Immature natural killer cell (primary cell): ENCODE measurements around the gene IL17B. TPM values are rescaled to one million over a fixed set of nuclear protein-coding genes. Genes with fewer than 3 reads are reported as not detected.
"Not testable (repeated sequence)": the region's sequence is repeated elsewhere in the genome, so short reads cannot be mapped to it uniquely, and the experiment has no call there.

Experiments
- DNase-seq, 3 donors: peaks; one replicate each; pipeline ENCODE4 v3.0.0; 2022; ENCODE audit warnings: mixed read lengths in 1 of 3
- H3K27ac Mint-ChIP-seq, 6 donors: one replicate each; pipeline ENCODE4 v1.8.0; 2020; ENCODE audit warnings: mixed read lengths in 6 of 6, mild to moderate bottlenecking in 5 of 6, inconsistent platforms in 4 of 6, moderate library complexity in 3 of 6
- H3K27me3 Mint-ChIP-seq, 3 donors: one replicate each; pipeline ENCODE4 v1.8.0; 2020 to 2021; ENCODE audit warnings: low read depth in 3 of 3, mild to moderate bottlenecking in 3 of 3, mixed read lengths in 3 of 3, moderate library complexity in 3 of 3, inconsistent platforms in 1 of 3
- H3K36me3 Mint-ChIP-seq, 3 donors: one replicate each; pipeline ENCODE4 v1.8.0; 2020; ENCODE audit warnings: mixed read lengths in 3 of 3, inconsistent platforms in 2 of 3, mild to moderate bottlenecking in 2 of 3
- H3K4me1 Mint-ChIP-seq, 2 donors: one replicate each; pipeline ENCODE4 v1.8.0; 2020; ENCODE audit warnings: inconsistent platforms in 2 of 2, mild to moderate bottlenecking in 2 of 2, mixed read lengths in 2 of 2, moderate library complexity in 1 of 2
- H3K4me3 Mint-ChIP-seq, 5 donors: one replicate each; pipeline ENCODE4 v1.8.0; 2020; ENCODE audit warnings: mild to moderate bottlenecking in 5 of 5, mixed read lengths in 5 of 5, inconsistent platforms in 3 of 5, moderate library complexity in 3 of 5
- H3K9me3 Mint-ChIP-seq, 6 donors: one replicate each; pipeline ENCODE4 v1.8.0; 2020; ENCODE audit warnings: mild to moderate bottlenecking in 6 of 6, mixed read lengths in 6 of 6, inconsistent platforms in 4 of 6, moderate library complexity in 3 of 6
- polyA plus RNA-seq, 3 donors: library from polyadenylated mRNA; unstranded; fragments of 300-500 nt; fragmentation: Illumina TruSeq; gene quantifications; one replicate each; pipeline ENCODE4 v1.2.3, GENCODE V29; 2021

The IL17B gene
- polyA plus RNA-seq, 3 donors from 2014 or later: not detected

- no peak for DNase-seq
- no peak overlapping the region for H3K4me3 Mint-ChIP-seq
- H3K27ac Mint-ChIP-seq: no peak overlapping the region
- H3K4me1 Mint-ChIP-seq: no peaks in the 10 kb centered on the region
- H3K36me3 Mint-ChIP-seq: no peaks in the 10 kb centered on the region
- H3K9me3 Mint-ChIP-seq: no peaks in the 10 kb centered on the region
- peaks cover 1 to 6% (median 4%) of the 10 kb centered on the region in 3 donors for H3K27me3 Mint-ChIP-seq
Measured at GRCh38 chr5:149400304-149400703, 21.2 kb upstream of the IL17B start.

GRCh38 chr5:149399775-149400174 lies 20.7 kb upstream of the IL17B start:
- DNase-seq: no peak
- H3K4me1 Mint-ChIP-seq: no peaks in the 10 kb centered on the region
- no peak overlapping the region for H3K27ac Mint-ChIP-seq
- no peaks in the 10 kb centered on the region for H3K9me3 Mint-ChIP-seq
- H3K27me3 Mint-ChIP-seq: peaks cover 4 to 6% (median 4%) of the 10 kb centered on the region in 3 donors
- H3K4me3 Mint-ChIP-seq: no peak overlapping the region
- no peaks in the 10 kb centered on the region for H3K36me3 Mint-ChIP-seq

- H3K9me3 Mint-ChIP-seq, H3K4me3 Mint-ChIP-seq, DNase-seq, H3K36me3 Mint-ChIP-seq, H3K27ac Mint-ChIP-seq, H3K4me1 Mint-ChIP-seq, H3K27me3 Mint-ChIP-seq: not testable (repeated sequence)
Measured at GRCh38 chr5:149398747-149399266, 19.7 kb upstream of the IL17B start.

- Mint-ChIP-seq H3K27ac (no peak overlapping the region), H3K36me3 (no peaks in the 10 kb centered on the region), H3K4me3 (no peak overlapping the region), H3K9me3 (no peaks in the 10 kb centered on the region), H3K27me3 (peaks cover 4 to 8% (median 6%) of the 10 kb centered on the region in 3 donors), H3K4me1 (no peaks in the 10 kb centered on the region)
- DNase-seq: no peak
Measured at GRCh38 chr5:149397530-149397929, 18.4 kb upstream of the IL17B start.

- DNase-seq, H3K27ac Mint-ChIP-seq, H3K4me1 Mint-ChIP-seq, H3K9me3 Mint-ChIP-seq, H3K36me3 Mint-ChIP-seq, H3K27me3 Mint-ChIP-seq, H3K4me3 Mint-ChIP-seq: not testable (repeated sequence)
Measured at GRCh38 chr5:149394996-149395395, 15.9 kb upstream of the IL17B start.

GRCh38 chr5:149392718-149393117 lies 13.6 kb upstream of the IL17B start:
- Mint-ChIP-seq H3K4me1 (no peaks in the 10 kb centered on the region), H3K27me3 (peaks cover 2 to 8% (median 4%) of the 10 kb centered on the region in 3 donors), H3K4me3 (no peak overlapping the region), H3K36me3 (no peaks in the 10 kb centered on the region), H3K9me3 (no peaks in the 10 kb centered on the region), H3K27ac (no peak overlapping the region)
- no peak for DNase-seq

DNA sequence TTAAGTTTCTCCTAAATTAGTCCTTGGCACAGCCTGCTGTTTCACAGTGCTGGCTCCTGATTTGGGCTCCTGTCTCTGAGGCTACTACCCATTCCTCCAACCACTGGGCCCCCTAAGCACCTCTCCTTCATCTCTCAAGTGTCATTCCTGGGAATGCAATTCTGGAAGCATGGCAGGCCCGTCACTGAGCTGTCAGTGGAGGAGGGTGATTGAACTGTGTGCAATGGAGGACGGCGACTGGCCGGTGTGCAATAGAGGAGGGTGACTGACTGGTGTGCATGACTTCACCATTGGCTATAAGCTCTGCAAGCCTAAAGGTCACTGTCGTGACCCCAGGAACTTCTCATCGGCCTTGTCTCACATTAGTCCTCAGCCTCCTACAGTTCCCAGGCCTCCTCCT lies 12.4 kb upstream of the IL17B start:
- H3K36me3 Mint-ChIP-seq: no peaks in the 10 kb centered on the region
- no peaks in the 10 kb centered on the region for H3K9me3 Mint-ChIP-seq
- no peaks in the 10 kb centered on the region for H3K4me1 Mint-ChIP-seq
- H3K4me3 Mint-ChIP-seq: no peak overlapping the region
- DNase-seq: no peak
- peak overlapping the region in 1 of 6 donors; percentile 30 for H3K27ac Mint-ChIP-seq
- peaks cover 2 to 7% (median 2%) of the 10 kb centered on the region in 3 donors for H3K27me3 Mint-ChIP-seq

GRCh38 chr5:149391076-149391475 lies 12.0 kb upstream of the IL17B start:
- not testable (repeated sequence) for H3K27ac Mint-ChIP-seq, H3K36me3 Mint-ChIP-seq, H3K4me3 Mint-ChIP-seq, DNase-seq, H3K4me1 Mint-ChIP-seq, H3K27me3 Mint-ChIP-seq, H3K9me3 Mint-ChIP-seq

DNA sequence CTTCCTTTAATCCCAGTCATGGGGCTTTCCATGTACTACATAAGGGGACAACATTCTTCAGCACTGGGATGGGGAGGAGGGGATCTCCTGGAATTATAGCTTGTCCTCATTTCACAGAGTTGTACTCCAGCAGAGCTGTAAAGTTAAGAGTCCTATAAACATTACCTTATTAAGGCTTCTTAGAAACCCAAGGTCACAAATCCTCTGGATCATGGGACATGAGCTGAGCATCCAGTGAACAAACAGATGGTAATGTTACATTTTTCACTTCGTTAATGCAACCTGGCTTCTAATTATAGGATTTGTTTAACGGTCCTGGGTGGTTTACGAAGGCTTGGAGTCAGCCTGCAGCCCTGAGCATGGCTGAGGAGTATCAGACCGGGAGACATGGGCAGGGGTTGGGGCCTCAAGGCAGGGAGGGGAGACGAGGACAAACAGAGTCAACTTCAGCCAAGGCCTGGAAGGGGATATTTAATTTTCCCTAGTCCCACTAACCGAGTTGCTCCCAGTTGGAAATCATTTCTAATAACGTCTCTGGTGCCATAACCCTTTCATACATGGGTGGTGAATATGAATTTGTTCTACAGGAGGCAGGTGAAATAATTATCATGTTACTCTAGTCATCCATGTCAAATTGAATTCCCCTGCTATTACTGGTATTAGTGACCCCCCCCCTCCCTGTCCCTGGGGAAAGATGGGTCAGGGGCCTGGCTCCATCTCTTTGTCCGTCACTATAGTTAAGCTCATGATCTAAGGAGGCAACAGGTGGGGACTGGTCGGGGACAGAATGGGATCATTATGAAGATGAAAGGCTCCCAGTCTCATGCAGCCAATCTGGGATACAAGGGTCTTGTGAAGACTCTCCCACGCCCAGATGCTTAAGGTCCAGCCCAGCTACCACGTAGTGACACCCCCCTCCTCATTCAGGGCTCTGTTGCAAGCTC lies 10.7 kb upstream of the IL17B start:
- Mint-ChIP-seq H3K27me3 (peaks cover 2 to 4% (median 2%) of the 10 kb centered on the region in 3 donors), H3K36me3 (no peaks in the 10 kb centered on the region), H3K4me3 (no peak overlapping the region), H3K4me1 (no peaks in the 10 kb centered on the region), H3K27ac (no peak overlapping the region), H3K9me3 (no peaks in the 10 kb centered on the region)
- no peak for DNase-seq

GRCh38 chr5:149388498-149389190 lies 9.6 kb upstream of the IL17B start:
- Mint-ChIP-seq H3K27me3 (peaks cover 2 to 4% (median 2%) of the 10 kb centered on the region in 3 donors), H3K27ac (no peak overlapping the region), H3K36me3 (no peaks in the 10 kb centered on the region), H3K4me3 (no peak overlapping the region), H3K4me1 (no peaks in the 10 kb centered on the region), H3K9me3 (no peaks in the 10 kb centered on the region)
- no peak for DNase-seq

- Mint-ChIP-seq H3K4me1 (no peaks in the 10 kb centered on the region), H3K36me3 (no peaks in the 10 kb centered on the region), H3K27me3 (peaks cover 2% of the 10 kb centered on the region in 3 donors), H3K27ac (no peak overlapping the region), H3K9me3 (no peaks in the 10 kb centered on the region), H3K4me3 (no peak overlapping the region)
- DNase-seq: no peak
Measured at GRCh38 chr5:149387982-149388381, 8.9 kb upstream of the IL17B start.

DNA sequence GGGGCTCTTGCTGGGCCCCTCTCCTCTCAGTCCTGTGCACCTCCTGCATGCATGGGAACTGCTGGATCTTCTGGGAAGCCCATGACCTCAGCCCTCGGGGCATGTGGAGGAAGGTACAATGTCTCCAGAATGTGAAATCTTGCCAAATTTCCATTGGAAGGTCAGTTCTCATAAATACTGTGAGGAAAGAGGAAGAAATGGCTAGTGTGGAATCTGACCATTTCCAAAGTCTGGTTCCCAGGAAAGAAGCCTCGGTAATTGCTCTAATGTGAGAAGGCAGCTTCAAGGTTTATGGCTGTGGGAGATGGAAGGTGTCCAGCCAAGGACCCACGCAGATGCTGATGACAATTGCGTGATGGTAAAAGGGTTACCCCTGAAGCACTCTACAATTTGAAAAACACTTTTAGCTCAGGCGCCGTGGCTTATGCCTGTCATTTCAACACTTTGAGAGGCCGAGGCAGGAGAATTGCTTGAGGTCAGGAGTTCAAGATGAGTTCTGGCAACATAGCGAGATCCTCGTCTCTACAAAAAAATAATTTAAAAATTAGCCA lies 8.1 kb upstream of the IL17B start:
- Mint-ChIP-seq H3K36me3 (no peaks in the 10 kb centered on the region), H3K4me1 (no peaks in the 10 kb centered on the region)

DNA sequence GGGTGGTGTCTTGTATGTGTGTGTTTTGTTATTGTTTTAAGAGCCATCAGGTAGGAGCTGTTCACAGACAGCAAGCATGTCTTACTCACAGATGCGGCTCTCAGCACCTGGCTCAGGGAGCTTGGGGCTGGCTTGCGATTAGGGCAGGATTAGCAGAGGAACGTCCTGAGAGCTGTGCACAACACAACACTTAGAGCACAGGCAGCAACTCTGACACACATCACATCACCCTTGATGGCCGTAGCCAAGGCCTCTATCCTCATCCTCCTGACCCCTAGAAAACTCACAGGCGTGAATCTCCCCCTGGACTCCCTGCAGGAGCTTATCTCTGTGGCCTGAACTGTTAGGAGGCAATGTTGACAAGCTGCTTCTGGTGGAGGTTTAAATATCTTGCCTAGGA lies 7.1 kb upstream of the IL17B start:
- H3K27ac Mint-ChIP-seq: no peak overlapping the region
- H3K4me3 Mint-ChIP-seq: no peak overlapping the region
- H3K36me3 Mint-ChIP-seq: no peaks in the 10 kb centered on the region
- no peak for DNase-seq
- H3K4me1 Mint-ChIP-seq: no peaks in the 10 kb centered on the region
- H3K9me3 Mint-ChIP-seq: no peaks in the 10 kb centered on the region
- peaks cover 1 to 4% (median 2%) of the 10 kb centered on the region in 3 donors for H3K27me3 Mint-ChIP-seq

More for the DNA sequence above, 8.1 kb upstream of the IL17B start:
- no peaks in the 10 kb centered on the region for H3K9me3 Mint-ChIP-seq
- no peak overlapping the region for H3K27ac Mint-ChIP-seq
- H3K4me3 Mint-ChIP-seq: no peak overlapping the region
- peaks cover 0 to 2% (median 2%) of the 10 kb centered on the region in 3 donors for H3K27me3 Mint-ChIP-seq
- DNase-seq: no peak

DNA sequence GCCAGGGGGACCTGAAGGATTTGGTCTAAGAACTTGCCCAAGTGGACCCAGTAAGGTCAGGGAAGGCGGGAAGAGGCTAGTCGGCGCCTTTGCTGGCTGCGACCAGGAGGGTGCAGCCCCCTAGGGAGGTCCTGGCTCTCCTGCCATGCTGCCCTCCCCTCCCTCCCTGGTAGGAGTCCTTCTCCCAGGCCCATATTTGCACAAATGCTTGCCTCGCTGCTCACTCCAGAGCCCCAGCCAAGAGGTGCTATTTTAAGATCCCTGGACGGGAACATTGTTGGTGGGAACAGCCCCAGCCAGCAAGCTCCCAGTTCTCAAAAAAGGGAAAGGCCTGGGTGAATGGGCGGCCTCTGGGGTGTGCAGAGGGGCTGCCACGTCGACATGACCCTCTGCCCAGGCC lies 4.3 kb upstream of the IL17B start:
- H3K9me3 Mint-ChIP-seq: no peaks in the 10 kb centered on the region
- H3K27ac Mint-ChIP-seq: no peak overlapping the region
- DNase-seq: no peak
- H3K36me3 Mint-ChIP-seq: no peaks in the 10 kb centered on the region
- peaks cover under 1 to 2% (median 1%) of the 10 kb centered on the region in 3 donors for H3K27me3 Mint-ChIP-seq
- no peak overlapping the region for H3K4me3 Mint-ChIP-seq
- no peaks in the 10 kb centered on the region for H3K4me1 Mint-ChIP-seq
